RPMI7951 (cell line): Measurements from ENCODE around the gene C1orf74. TPM values are rescaled to one million over a fixed set of nuclear protein-coding genes. Genes with fewer than 3 reads are reported as not detected.

Experiments used
- DNase-seq: peaks from one replicate; pipeline ENCODE4 v3.0.0-alpha.2; 2012; ENCODE audit warnings: low read depth
- total RNA-seq: library from RNA; depleted of rRNA; stranded (reverse); fragments of >200 nt; shearing (Covaris generic); gene quantifications from 2 replicates; pipeline ENCODE4 v1.2.3, GENCODE V29; 2014; rRNA removed

The C1orf74 gene
- total RNA-seq, 1 experiment from 2014 or later: 4.0 TPM

DNA sequence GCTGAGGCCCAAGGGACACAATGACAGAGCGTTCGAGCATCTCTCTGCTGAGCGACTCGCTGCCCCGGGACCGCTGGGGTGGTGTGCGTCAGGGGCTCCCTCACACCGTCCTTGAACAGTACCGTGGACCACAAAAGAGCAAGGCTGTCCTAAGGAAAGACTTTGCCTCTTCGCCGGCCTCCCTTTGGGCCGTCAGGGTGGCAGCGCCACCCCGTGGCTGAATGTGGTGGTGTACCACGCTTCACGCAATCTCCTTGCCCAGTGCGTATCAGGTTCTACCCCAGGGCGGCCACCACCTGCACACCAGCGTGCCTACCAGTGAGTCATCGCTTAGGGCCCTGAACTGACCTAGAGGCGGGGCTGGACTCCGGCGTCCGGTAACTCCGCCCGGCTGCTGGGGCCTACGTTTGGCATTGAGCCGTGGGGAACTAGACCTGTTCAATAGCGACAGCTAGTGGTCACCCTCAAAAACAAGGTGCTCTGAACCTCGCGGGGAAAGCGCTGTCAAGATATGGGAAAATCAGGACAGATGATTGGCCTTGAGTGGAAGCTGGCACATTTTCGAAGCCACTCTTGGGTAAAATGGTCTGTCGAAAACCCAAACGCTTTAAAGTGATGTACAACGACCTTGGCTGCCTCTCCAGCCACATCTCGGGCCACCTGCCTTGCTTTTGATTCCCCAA, 36.6 kb downstream of the C1orf74 start:
- DNase-seq: peak; percentile 94

DNA sequence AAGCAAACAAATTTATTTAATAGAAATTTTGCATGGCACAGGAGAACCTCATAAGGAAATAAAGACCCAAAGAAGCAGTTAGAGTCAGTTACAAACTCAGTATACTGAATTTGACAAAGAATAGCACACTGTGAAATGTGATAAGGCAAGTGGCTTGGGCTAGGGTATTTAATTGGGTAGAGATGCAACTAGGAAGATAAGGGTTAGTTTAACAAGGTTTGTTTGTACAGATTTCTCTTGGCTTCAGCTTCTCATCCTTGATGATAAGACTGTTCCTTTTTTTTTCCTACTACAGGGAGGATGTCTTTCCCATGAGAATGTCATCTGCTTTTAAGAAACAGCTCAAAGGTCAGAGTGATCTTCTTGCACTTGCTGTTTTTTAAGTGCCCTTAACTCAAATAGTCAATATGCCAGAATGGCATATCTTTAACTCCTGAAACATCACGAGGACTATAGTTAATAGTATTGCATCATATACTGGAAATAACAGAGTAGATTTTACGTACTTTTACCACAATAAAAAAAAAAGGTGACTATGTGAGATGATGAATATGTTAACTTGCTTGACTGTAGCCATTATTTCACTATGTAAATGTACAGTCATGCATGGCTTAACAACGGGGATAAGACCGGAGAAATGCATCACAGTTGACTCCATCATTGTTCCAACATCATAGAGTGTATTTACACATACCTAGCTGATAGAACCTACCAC, 37.8 kb downstream of the C1orf74 start:
- no peak for DNase-seq

DNA sequence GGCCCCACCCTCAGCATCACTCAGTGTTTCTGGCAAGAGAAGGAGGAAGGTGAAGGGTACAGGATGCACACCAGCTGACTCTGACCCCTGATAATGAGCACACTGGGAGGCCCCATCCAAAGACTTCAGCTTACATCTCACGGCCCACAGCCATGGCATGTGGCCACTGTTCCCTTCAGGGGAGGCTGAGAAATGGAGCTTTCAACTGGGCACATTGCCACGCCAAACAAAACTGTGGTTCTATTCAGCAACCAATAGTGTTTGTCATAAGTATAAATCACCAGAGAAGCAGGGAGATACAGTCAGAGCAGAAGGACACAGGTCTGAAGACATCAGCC, 41.2 kb downstream of the C1orf74 start:
- DNase-seq: peak; percentile 78

DNA sequence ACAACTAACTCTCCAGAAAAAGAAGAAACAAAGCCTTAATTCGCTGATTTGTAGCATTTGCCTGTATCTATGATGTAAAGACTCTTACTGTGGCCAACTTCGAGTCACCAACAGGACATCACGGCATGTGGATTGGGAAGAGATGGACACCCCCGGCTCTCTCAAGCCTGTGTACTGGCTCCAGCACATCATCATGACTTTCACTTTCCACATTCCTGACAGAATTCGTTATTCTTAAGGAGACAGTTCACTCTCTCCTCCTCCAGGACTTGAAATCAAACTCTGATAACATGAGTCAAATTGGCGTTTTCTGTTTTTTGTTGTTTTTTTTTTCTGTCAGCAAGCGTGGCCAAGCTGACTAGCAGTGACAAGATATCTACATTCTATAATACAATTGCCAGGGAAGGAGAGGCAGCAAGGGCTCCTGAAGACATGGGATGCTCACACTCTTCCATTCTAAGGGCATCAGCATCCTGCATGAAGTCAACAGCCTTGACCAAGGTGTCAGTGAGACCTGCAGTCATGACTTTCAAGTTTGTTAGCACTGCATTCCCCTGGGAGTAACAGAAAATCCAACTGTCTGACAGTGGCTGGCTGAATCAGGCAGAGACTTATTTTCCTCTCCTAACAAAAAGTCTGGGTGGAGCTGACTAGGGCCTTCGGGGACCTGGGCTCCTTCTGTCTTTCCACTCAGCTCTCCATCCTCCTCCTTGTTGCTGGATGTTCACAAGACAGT, 41.8 kb downstream of the C1orf74 start:
- peak; percentile 54 for DNase-seq

DNA sequence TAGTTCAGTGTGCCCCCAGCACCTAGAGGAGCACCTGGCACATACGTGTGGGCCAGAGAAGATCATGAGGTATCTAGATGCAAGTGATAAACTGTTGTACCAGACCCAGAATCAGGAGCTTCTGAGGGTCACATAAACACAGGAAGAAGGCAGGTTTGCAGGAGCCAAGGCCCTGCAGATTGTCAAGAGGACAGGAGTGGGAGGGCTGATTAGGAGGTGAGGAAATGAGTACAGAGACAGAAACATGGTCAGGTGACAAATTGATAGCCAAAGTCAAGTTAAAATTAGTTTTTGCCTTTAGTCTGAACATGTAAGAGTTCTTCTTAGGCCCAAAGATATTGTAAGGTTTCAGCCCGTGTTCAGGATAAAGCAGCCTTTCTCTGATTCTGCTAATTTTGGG, 42.5 kb downstream of the C1orf74 start:
- no peak for DNase-seq

DNA sequence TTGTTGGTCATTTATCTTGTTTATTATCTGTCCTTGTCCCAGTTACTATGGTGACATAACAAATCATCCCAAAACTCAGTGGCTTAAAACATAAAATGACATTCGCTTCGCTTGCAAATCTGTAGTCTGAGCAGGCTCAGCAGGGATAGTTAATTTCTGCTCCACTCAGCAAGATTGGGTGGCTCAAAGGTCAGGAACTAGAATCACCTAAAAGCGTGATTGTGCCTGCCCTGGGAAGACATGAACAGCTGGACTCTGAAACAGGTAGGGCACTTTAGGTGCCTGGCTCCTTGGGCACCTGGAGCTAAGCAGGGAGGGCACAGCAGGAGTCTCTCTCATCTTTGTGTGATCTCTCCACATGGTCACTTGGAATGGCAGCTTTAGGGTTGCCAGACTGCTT, 43.2 kb downstream of the C1orf74 start:
- DNase-seq: no peak

DNA sequence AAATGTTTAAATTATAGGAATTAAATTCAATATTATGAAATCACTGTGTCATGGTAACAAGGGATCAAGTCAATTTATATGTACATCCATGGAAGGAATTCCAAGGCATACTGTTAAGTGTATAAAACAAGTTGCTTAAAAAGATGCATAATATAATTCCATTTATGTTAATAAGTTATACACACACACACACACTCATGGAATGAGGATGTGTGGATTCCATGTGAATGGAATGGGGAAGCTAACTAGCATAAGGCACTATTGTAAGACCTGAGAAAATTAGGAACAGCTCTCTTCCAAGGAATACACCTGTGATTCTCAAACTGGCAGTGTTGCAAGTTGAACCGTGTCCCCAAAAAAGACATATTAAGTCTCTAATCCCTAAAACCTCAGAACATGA, 46.1 kb downstream of the C1orf74 start:
- no peak for DNase-seq

DNA sequence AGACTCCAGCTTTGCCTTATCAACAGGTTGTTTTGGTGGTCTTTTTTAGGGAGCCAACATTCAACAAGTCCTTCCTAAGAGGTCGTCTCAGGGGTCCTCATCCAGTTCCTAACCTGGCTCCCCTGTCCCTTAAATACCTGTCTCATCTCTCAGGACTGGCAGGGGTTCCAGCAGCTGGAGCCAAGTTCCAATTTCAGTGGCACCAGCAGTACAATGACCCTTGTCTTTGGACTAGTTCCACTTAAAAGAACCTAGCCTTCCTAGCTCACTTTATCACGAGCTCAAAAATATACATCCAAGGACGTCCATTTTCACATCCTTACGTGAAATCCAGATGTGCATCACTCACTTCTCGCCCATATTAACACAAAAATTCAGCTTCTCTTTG, 47.2 kb downstream of the C1orf74 start:
- DNase-seq: no peak

DNA sequence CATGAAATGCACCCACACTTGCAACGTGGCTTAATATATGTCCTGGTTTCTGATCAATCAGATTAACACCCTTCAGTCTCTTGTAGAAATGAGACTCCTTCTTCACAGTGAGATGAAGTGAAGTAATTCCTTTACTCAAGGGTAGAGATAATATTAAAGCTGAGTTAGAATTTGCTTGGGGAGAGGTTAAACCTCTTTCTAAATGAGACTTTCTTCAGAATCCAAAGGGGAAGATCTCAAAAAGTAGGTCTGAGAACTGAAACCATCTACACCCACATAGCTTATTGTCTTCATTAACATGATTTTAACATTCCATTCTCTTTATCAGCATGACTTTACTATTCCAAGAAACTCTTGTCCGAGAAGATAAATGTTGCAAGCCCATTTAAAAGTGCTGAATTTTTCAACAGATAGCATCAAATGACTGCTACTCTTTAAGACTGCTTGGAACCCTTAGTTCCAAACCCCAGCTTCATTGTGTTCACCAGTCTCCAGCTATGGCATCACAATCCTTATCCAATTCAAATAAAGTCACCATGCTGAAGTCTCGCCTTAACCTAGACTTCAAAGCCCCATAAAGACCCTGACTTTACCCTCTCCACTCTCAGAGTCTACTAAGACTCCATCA, 47.8 kb downstream of the C1orf74 start:
- DNase-seq: no peak

DNA sequence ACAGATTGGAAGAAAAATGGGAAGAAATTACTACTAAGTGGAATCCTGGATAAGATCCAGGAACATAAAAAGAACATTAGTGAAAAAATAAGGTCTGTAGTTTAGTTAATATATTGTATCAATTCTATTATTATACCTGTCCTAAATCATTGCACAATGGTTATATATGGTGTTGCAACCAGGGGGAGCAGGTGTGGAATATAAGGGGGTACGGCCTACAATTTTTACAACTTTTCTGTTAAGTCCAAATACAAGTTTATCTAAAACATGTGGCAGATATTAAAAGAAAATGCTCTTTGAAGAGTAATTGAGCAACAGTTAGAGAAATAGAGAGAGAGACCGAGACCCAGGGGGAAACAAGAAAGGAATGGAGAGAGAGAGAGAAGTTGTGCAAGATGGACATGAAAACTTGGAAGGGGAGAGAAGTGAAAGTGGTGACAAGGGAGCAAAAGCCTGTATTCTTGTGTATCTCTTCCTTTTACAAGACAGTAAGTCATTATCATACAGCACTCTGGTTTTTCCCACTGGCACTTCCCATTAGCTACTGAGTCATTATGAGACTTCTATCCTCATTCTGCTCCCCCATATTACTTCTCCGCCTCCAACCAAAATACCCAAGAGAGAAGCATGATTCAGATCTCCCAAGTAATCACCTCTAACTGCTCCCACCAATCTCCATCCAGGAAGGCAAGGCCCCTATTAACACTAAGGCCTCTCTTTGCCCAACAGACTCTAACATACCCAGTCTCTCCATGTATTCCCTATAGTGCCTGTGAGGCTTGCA, 50.8 kb downstream of the C1orf74 start:
- DNase-seq: peak; percentile 8

DNA sequence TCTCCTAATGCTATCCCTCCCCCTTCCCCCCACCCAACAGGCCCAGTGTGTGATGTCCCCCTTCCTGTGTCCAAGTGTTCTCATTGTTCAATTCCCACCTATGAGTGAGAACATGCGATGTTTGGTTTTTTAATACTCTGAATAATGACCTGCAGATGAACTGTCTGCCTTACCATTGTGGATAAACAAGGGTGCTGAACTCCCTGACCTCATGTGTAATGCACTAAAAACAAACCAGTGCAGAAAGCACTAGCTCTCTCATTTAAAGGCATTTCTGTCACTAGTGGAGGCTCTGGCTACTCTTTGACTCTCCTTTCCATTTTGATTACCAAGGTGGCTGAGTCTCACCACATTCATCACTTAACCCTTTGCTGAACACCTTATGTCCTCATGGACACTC, 51.6 kb downstream of the C1orf74 start:
- DNase-seq: no peak

DNA sequence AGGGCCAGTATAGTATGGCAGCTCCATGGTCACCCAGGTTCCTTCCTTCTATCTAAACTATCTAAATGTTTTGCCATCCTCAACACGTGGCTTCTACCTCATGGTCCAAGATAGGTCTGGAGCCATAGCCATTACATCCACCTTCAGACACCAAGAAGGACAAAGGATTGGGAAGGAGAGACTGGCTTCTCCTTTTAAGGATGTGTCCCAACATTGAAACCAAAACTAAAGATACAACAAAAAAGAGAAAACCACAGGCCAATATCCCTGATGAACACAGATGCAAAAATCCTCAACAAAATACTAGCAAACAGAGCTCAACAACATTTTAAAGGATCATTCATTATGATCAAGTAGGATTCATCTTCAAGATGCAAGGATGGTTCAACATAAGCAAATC, 54.9 kb downstream of the C1orf74 start:
- no peak for DNase-seq

Other genes with a start within 250 kb of the C1orf74 start
- 4.5 and 7.3 TPM in 2 replicates for gene CAMK1G, start 200.8 kb downstream of the C1orf74 start, total RNA-seq
- gene LAMB3, start 132.1 kb downstream of the C1orf74 start, total RNA-seq: 20.2 and 22.5 TPM in 2 replicates
- gene G0S2, start 109.1 kb downstream of the C1orf74 start, total RNA-seq: 20.9 and 31.5 TPM in 2 replicates
- gene HSD11B1, start 79.7 kb downstream of the C1orf74 start, total RNA-seq: 0.20 and 0.72 TPM in 2 replicates
- gene TRAF3IP3, start 28.5 kb downstream of the C1orf74 start, total RNA-seq: not detected in 2 replicates
- 0.20 and 0.24 TPM in 2 replicates for gene IRF6, start 21.6 kb upstream of the C1orf74 start, total RNA-seq
- gene UTP25, start 43.4 kb upstream of the C1orf74 start, total RNA-seq: 5.3 and 7.0 TPM in 2 replicates
- 1.1 and 2.2 TPM in 2 replicates for gene SYT14, start 153.7 kb upstream of the C1orf74 start, total RNA-seq